DOHH2 (cell line): ENCODE data around the gene LAP3.

Source experiments
- CTCF ChIP-seq: fragments of 200-600 bp; sonication (generic); IDR thresholded peaks from one replicate; pipeline ENCODE4 v1.5.1; 2014; ENCODE audit warnings: antibody characterized with exemption, mild to moderate bottlenecking, low read depth, low read length; ENCODE audit not compliant: poor library complexity, severe bottlenecking
- EZH2phosphoT487 ChIP-seq: fragments of 200-600 bp; sonication (generic); IDR thresholded peaks from 2 replicates; pipeline ENCODE4 v1.6.1; 2017; ENCODE audit warnings: borderline replicate concordance, mild to moderate bottlenecking, antibody characterized with exemption, low read length, moderate library complexity, mixed read lengths

GRCh38 chr4:17597517-17597916 is 20.5 kb downstream of the LAP3 start:
- peak; percentile 37 for TF ChIP-seq CTCF
- no peak for TF ChIP-seq EZH2phosphoT487
